ENCODE results near the gene MPC2. TPM values are rescaled to one million over a fixed set of nuclear protein-coding genes. Genes with fewer than 3 reads are reported as not detected.

Gene MPC2
- total RNA-seq = 30.0 TPM

- intact Hi-C loops (cut with DNase I) = no loop called here
- peak; percentile 86 for DNase-seq (ENCODE audit: low spot score)
- peak; percentile 29 for ATAC-seq
These were observed at the start of gene MPC2 for GRCh38 chr1:167936930-167937708. Gene MPC2 (minus strand): TSS chr1:167937072. CDS start chr1:167935841, 1,231 bp downstream.

GRCh38 chr1:167984886-167985489 is 48.1 kb upstream of the MPC2 start:
- intact Hi-C loops (cut with DNase I) = no loop called here
- ATAC-seq (no peak), DNase-seq (ENCODE audit: low spot score) (no peak)

- DNase-seq (ENCODE audit: low spot score) = no peak
- no peak for ATAC-seq
- intact Hi-C loops (cut with DNase I) = no loop called here
These were observed 47.0 kb upstream of the MPC2 start for GRCh38 chr1:167983797-167984420.

- ATAC-seq (no peak), DNase-seq (ENCODE audit: low spot score) (no peak)
- intact Hi-C loops (cut with DNase I) = no loop called here
These were observed 45.1 kb upstream of the MPC2 start for GRCh38 chr1:167981933-167982332.

- intact Hi-C loops (cut with DNase I) = no loop called here
- ATAC-seq (no peak), DNase-seq (ENCODE audit: low spot score) (no peak)
These were observed 40.4 kb upstream of the MPC2 start for GRCh38 chr1:167977245-167977644.

- DNase-seq (ENCODE audit: low spot score) (no peak), ATAC-seq (no peak)
- intact Hi-C loops (cut with DNase I) = no loop called here
These were observed 37.8 kb upstream of the MPC2 start for GRCh38 chr1:167974698-167975097.

GRCh38 chr1:167973832-167974231 is 37.0 kb upstream of the MPC2 start:
- intact Hi-C loops (cut with DNase I) = no loop called here

GRCh38 chr1:167968569-167968968 is 31.7 kb upstream of the MPC2 start:
- ATAC-seq (no peak), DNase-seq (ENCODE audit: low spot score) (no peak)
- intact Hi-C loops (cut with DNase I) = no loop called here

More at GRCh38 chr1:167973832-167974231, 37.0 kb upstream of the MPC2 start:
- DNase-seq (ENCODE audit: low spot score) = no peak
- ATAC-seq = no peak

GRCh38 chr1:167966050-167966449 is 29.2 kb upstream of the MPC2 start:
- intact Hi-C loops (cut with DNase I) = no loop called here
- DNase-seq (ENCODE audit: low spot score) (no peak), ATAC-seq (no peak)

GRCh38 chr1:167964646-167965045 is 27.8 kb upstream of the MPC2 start:
- intact Hi-C loops (cut with DNase I) = no loop called here
- no peak for ATAC-seq

GRCh38 chr1:167957710-167958109 is 20.8 kb upstream of the MPC2 start:
- DNase-seq (ENCODE audit: low spot score) (no peak), ATAC-seq (no peak)
- intact Hi-C loops (cut with DNase I) = no loop called here

More at GRCh38 chr1:167964646-167965045, 27.8 kb upstream of the MPC2 start:
- DNase-seq (ENCODE audit: low spot score) = no peak

- intact Hi-C loops (cut with DNase I) = no loop called here
- ATAC-seq (no peak), DNase-seq (ENCODE audit: low spot score) (no peak)
These were observed 19.0 kb upstream of the MPC2 start for GRCh38 chr1:167955915-167956314.

GRCh38 chr1:167950569-167950968 is 13.7 kb upstream of the MPC2 start:
- DNase-seq (ENCODE audit: low spot score) = no peak
- intact Hi-C loops (cut with DNase I) = no loop called here
- ATAC-seq = no peak

GRCh38 chr1:167949785-167950184 is 12.9 kb upstream of the MPC2 start:
- intact Hi-C loops (cut with DNase I) = no loop called here
- ATAC-seq (no peak), DNase-seq (ENCODE audit: low spot score) (no peak)

GRCh38 chr1:167947733-167948132 is 10.9 kb upstream of the MPC2 start:
- DNase-seq (ENCODE audit: low spot score) = no peak
- intact Hi-C loops (cut with DNase I) = no loop called here
- no peak for ATAC-seq

GRCh38 chr1:167943541-167943940 is 6.7 kb upstream of the MPC2 start:
- intact Hi-C loops (cut with DNase I) = no loop called here
- ATAC-seq = no peak
- no peak for DNase-seq (ENCODE audit: low spot score)

GRCh38 chr1:167940264-167940663 is 3.4 kb upstream of the MPC2 start:
- DNase-seq (ENCODE audit: low spot score) (no peak), ATAC-seq (no peak)
- intact Hi-C loops (cut with DNase I) = no loop called here

- intact Hi-C loops (cut with DNase I) = no loop called here
- no peak for DNase-seq (ENCODE audit: low spot score)
- no peak for ATAC-seq
These were observed 1.3 kb upstream of the MPC2 start for GRCh38 chr1:167938080-167938636.

GRCh38 chr1:167937709-167938010 is 788 bp upstream of the MPC2 start:
- intact Hi-C loops (cut with DNase I) = no loop called here
- ATAC-seq = no peak
- DNase-seq (ENCODE audit: low spot score) = no peak

Measured in sciatic nerve (tissue), 2 donors.